Muscle of arm (tissue), 12 donors: ENCODE data around the gene CTBP2. TPM values are rescaled to one million over a fixed set of nuclear protein-coding genes. Genes with fewer than 3 reads are reported as not detected.

Experiments
- DNase-seq: peaks from one replicate; pipeline ENCODE4 v3.0.0-alpha.2; 2013
- polyA plus RNA-seq, 12 donors: library from polyadenylated mRNA; unstranded; fragments of 120-200 nt; gene quantifications; one replicate each; pipeline ENCODE4 v1.2.1, GENCODE V29; 2013; ENCODE audit not compliant: insufficient read length in 12 of 12

Gene CTBP2
- polyA plus RNA-seq, 12 donors: 32.7 to 52.8 (median 37.6) TPM; not detected in 1

GRCh38 chr10:125106586-125106985 is 53.8 kb downstream of the CTBP2 start:
- no peak for DNase-seq

DNA sequence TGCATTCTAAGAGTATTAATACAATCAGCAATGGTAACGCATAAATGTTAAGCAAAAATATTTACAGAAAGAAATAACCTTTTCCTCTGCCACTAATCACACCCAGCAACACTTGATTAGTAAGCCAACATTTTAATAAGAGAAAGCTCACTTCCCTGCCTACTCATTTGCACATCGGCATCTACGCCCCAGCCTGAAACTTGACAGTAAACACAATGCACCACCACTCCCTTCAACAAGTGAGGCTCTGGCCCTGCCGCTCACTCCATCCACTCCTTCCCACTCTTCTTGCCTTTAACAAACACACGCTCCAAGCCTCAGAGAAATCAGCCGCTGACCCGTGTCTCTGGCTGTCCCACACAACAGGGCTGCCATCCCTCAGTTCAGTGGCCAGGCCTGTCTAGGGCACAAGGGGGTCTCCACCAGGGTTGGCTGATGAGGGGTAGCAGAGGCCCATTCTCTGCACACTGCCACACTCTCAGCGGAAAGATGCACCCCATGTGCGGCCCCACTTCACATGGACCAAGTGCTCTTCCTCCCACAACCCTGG is 54.6 kb downstream of the CTBP2 start:
- no peak for DNase-seq

GRCh38 chr10:125105155-125105554 is 55.2 kb downstream of the CTBP2 start:
- DNase-seq: no peak

DNA sequence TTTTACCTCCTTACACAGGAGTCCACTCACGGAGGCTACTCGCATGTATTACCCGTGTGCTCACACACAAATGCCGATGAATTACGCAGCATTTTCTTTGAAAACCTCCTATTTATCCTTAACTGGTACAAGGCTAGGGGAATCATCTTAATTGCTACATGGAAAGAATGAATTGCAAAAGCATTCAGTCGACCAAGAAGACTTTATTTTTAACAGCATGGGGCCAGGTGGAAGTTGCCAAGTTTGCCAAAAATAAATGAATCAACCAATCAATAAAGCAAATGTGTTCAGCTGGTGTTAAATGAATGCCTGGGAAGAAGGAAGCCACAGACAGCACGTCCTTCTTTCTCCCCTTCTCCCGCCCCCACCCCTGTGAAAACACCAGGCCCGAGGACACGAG is 55.8 kb downstream of the CTBP2 start:
- no peak for DNase-seq

DNA sequence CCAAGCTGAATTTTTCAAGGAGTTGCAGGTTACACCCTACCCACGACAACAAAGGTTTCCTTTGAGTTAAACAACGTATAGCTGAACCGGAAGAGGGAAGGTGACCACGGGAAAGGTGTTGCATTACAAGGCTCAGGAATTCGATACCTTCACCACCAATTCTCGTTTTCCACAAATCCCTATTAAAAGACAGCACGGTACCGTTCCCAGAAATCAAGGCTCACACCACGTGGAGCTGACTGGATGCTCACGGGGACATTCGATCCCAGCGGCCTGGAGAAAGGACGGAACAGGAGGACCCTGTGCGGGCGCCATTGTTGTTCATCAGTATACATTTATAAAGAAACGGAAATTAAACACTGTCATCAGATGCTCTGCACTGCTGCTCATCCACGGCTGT is 56.4 kb downstream of the CTBP2 start:
- no peak for DNase-seq

DNA sequence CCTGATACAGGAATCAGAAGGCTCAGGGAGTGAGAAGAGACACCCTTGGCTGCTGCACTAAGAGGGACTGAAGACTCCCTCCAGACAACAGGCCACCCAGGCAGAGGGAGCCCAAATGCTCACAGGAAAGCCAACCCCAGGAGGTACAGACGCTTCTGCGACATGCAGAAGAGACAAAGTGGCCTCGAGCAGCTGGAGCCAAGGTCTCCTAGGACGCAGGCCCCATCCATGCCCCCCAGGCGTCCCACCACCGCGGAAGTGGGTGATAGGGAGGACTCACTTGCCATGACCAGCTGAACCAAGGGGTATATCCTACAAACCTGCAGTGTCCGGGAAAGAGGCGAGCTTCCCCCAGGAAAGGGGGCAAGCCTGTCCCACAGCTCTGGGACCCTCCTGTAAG is 56.9 kb downstream of the CTBP2 start:
- no peak for DNase-seq

DNA sequence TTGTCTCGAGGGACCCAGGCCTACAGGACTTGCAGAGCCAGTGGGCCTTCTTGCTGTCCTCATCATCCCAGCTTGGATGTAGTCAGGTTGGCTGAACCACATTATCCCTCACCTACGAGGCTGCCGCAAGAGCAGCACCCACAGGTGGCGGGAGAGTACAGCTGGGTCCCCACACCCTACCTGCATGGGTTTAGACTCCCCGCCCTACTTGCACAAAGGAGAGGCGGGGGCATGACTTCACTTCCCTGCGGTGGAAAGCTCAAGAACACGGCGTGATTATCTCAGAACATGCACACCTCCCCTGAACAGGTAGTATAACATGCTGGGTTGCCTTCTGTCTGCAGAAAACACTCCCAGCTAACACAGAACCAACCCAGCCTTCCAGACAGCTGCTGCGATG is 57.5 kb downstream of the CTBP2 start:
- DNase-seq: no peak

GRCh38 chr10:125102246-125102645 is 58.1 kb downstream of the CTBP2 start:
- DNase-seq: no peak

GRCh38 chr10:125101581-125101980 is 58.8 kb downstream of the CTBP2 start:
- DNase-seq: no peak

- no peak for DNase-seq
Measured at GRCh38 chr10:125101049-125101448, 59.3 kb downstream of the CTBP2 start.

- no peak for DNase-seq
Measured at GRCh38 chr10:125097409-125098070, 62.8 kb downstream of the CTBP2 start.

DNA sequence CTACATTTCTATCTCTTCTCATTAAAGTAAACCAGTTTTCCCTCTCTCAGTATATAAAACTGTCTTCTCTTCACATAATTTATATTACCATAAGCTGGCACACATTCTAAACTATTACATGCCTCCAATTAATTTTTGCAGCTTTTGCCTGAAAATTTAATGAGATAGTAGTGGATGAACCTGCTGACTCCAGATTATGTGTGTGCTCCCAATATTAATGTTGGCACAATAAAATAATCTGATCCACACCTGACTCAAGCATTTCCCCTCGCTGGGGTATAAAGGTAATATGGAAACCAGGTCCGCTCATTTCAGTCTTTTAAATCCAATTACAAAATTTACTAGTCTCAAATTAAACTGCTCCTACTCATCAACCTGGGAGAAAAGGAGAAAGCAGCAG is 63.4 kb downstream of the CTBP2 start:
- no peak for DNase-seq

DNA sequence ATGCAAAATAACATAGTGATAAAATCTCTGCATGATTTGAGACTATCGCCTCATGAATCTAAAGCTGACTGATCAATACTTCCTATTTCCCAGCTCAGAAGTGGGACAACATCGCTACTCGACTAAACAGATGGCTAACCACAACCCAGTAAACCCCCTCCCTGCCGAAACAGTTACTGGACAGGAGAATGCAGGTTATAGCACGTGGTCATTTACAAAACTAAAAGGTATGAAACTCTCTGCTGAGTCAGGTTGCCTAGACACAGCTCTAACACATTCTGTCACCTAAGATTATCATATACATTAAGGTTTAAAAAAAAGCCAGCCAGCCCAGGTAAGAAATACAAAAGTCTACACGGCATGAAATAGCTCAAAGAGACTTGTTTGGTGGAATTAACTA is 64.0 kb downstream of the CTBP2 start:
- no peak for DNase-seq

DNA sequence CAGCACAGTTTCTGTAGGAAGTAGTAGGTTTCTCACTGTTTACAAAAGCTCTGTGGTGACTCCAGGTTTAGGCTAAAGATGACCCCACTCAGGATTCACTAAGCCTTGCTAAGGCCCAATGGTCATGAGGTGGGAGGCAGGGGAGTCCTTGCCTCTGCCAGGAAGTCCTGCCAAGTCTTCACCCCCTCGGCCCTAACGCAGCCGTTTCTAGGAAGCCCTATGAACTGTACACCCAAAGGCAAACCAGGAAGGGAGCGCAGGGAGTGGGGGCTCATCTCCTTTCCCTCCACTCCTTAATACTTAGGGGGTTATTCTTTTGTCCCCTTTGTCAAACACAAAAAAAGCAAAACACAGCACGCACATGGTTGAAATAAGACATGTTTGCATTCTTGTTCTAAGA is 64.6 kb downstream of the CTBP2 start:
- DNase-seq: no peak

DNA sequence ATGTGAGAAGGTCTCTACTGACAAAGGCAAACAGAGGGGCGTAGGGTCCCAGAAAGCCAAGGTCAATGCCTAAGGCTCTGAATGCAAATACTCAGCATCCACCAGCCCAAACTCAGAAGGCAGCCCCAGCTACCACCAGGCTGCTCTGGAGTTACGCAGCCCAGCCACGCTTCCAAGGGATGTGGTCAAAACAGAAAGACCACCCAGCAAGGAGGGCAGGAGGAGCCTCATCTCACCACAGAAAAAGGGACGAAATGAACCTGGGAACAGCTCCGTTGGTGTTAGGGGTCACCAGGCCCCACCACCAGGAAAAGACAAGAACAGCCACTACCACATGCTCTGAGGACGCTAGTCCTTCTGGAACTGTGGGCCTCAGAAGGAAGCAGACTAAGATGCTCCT is 65.1 kb downstream of the CTBP2 start:
- DNase-seq: no peak

GRCh38 chr10:125094806-125095205 is 65.6 kb downstream of the CTBP2 start:
- DNase-seq: no peak

DNA sequence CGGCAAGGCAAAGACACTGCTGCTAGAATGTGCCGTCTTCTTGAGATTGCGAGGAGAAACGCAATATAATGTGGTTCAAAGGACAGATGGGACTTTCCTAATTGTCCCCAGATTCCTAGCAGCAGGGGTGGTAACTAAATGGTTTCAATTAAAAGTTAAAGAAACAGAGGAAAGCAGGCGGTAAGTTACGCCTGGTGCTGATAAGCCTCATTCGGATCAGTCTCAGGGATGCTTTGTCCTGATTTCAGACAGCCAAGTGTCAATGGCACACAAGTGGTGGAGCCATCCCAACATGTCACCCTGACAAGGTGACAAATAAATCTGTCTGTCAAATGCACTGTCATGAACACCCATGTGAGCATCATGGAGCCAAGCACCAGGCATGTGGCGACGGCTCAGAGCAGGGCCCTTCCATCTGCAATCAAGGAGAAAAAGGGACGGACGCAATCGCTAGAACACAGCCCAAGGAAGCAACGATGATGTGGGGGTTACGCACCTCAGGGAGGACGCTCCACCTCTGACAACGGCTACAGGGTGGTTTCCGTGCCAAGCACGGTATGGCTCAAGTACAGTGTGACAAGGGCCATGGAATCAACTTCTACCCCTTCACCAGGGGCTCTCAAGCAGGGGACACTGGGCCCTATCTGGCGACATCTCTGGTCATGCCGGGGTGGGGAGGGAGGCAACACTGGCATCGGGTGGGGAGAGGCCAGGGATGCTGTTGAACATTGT is 66.2 kb downstream of the CTBP2 start:
- DNase-seq: no peak

DNA sequence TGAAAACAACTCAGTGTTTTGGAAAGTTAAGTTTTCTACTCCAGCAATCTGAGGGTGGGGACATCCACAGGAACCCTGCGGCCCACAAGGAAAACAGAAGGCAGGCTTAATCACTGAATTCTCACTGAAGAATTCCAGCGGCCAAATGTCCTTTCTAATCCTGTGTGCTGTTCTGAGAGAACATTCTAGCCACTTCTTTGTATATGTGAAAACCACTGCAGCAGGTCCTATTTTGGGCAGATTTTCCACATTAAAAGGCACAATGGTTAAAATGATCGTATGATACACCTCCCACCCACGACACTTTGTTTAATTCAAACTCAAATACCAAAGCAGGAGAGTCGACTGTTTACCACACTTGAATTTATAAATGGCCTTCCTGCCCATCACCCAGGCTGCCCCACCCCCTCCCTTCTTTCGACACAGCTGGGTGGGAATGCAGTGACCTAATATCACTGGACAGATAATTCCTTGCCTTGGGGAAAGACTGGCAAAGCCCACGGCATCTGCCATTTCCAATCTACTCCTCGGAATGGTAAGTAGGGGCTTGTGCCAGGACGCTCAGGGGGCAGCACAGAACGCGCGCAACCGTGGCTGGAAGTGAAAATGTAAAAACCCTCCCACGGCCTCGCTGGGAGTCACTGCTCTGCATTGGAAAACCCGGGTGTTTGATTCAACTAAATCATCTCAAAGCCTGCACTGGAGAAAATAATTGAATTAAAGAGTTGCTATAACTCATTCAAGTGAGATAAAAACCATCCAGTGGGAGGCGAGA is 67.0 kb downstream of the CTBP2 start:
- DNase-seq: no peak

DNA sequence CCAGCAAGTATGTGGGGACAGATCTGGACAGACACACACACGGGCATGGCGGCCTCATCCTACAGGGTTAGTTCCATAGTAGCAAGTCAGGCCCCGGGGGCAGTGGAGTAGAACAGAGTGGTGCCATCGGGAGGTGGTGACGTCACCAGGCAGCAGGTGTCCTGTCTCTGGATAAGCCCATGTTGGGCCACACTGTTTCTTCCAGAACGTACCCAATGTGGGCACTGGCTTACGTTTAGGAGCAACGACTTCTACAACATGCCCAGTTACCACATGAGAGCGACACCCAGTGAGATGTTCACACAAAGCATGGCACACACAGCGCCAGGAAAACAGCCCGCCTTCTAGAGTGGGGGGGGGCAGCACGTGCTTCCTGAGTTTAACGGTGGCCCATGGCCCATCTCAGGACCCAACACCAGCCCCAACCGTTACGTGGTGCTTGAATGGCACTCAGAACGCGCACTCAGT is 67.8 kb downstream of the CTBP2 start:
- no peak for DNase-seq

GRCh38 chr10:125091891-125092290 is 68.5 kb downstream of the CTBP2 start:
- DNase-seq: no peak

DNA sequence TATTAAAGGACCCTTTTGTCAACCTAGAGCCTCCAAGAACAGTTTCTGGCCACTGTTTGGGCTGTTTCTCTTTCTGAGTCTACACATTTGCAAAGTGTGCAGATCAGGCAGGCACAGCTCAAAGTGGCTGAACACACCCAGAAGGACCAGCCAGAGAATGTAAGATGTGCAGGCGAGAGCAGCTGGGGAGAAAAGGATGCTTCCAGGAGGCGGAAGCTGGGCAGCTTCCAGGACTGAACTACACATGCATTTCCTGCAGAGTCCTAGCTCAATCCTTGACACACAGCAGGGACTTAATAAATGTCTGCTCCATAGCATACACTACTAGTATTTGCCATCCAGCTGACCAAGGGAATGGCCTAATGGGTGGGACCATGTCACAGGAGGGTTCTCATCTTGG is 70.9 kb downstream of the CTBP2 start:
- no peak for DNase-seq

DNA sequence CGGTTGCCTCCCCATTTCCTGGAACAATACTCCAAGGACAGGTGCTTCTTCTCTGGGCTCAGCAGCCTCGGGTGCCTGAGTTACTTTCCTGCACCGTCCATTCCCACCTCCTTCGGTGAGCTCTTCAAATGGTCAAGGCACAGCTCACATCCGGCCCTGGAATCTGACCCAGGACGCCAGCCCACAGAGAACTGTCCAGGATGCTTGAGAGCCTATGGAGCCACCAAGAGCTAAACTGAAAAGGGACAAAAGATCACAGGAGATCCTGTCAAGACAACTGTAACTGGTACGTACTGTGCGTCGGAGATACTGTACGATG is 72.5 kb downstream of the CTBP2 start:
- no peak for DNase-seq
